Panc1 (cell line): ENCODE data around the gene ATP10A. TPM values are rescaled to one million over a fixed set of nuclear protein-coding genes. Genes with fewer than 3 reads are reported as not detected.

Experiments
- ATAC-seq: fragments of 200-7000 bp; cut with Tn5 transposase; 2 replicates; pipeline ENCODE4 v1.9.1; 2020; ENCODE audit warnings: mild to moderate bottlenecking, moderate library complexity
- BruUV-seq: library from RNA; stranded (reverse); fragments of 400-500 nt; replicated peaks from 2 replicates; lab custom pipeline; 2021; lab: Mats Ljungman, UMichigan
- CTCF ChIA-PET: fragments of 300-600 bp; sonication (Branson Sonifier 250); formaldehyde crosslinking; loops from one replicate; lab custom pipeline; 2022; ENCODE audit warnings: antibody characterized with exemption; lab: Charles Lee
- POLR2A ChIA-PET: fragments of 300-600 bp; sonication (Branson Sonifier 250); formaldehyde crosslinking; loops from one replicate; lab custom pipeline; 2022; ENCODE audit warnings: antibody characterized with exemption; lab: Charles Lee
- DNase-seq: peaks from one replicate; pipeline ENCODE4 v3.0.0-alpha.2; 2010; ENCODE audit warnings: low read depth, low spot score
- H3K27ac ChIP-seq: 2 replicates; pipeline ENCODE4 v1.5.1; 2011; ENCODE audit warnings: mild to moderate bottlenecking, low read length, inconsistent platforms
- H3K27me3 ChIP-seq: fragments of 200-500 bp; sonication (Bioruptor generic); 2 replicates; pipeline ENCODE4 v1.6.0; 2014; ENCODE audit warnings: low read length, inconsistent platforms; ENCODE audit not compliant: control insufficient read depth, insufficient read depth
- H3K36me3 ChIP-seq: fragments of 200-500 bp; sonication (Bioruptor generic); 2 replicates; pipeline ENCODE4 v1.5.1; 2014; ENCODE audit warnings: inconsistent platforms, mild to moderate bottlenecking, low read length, moderate library complexity; ENCODE audit not compliant: control insufficient read depth, insufficient read depth
- H3K4me1 ChIP-seq: 2 replicates; pipeline ENCODE4 v1.5.1; 2011; ENCODE audit warnings: inconsistent platforms, mild to moderate bottlenecking, low read length, moderate library complexity; ENCODE audit not compliant: control insufficient read depth, insufficient read depth
- H3K4me3 ChIP-seq, 2 experiments: 2 replicates each; pipeline ENCODE4 v1.5.1; 2011 to 2012; ENCODE audit warnings: low read depth in 2 of 2, low read length in 2 of 2, mild to moderate bottlenecking in 2 of 2, inconsistent platforms in 1 of 2, moderate library complexity in 1 of 2
- H3K9me3 ChIP-seq: fragments of 200-500 bp; sonication (Bioruptor generic); 2 replicates; pipeline ENCODE4 v1.5.1; 2014; ENCODE audit warnings: low read depth, mild to moderate bottlenecking, inconsistent platforms, low read length, moderate library complexity; ENCODE audit not compliant: control insufficient read depth, insufficient read depth
- CTCF ChIP-seq: fragments of 450-650 bp; IDR thresholded peaks from 2 replicates; pipeline ENCODE4 v1.5.1; 2017; ENCODE audit warnings: mild to moderate bottlenecking
- POLR2AphosphoS5 ChIP-seq: IDR thresholded peaks from 2 replicates; pipeline ENCODE4 v1.6.1; 2012; ENCODE audit warnings: mild to moderate bottlenecking, low read depth, low read length, moderate library complexity
- SIN3A ChIP-seq: IDR thresholded peaks from 2 replicates; pipeline ENCODE4 v1.6.1; 2012; ENCODE audit warnings: low read depth, mild to moderate bottlenecking, low read length, moderate library complexity, borderline replicate concordance; ENCODE audit not compliant: insufficient read depth
- TCF7L2 ChIP-seq: IDR thresholded peaks from 2 replicates; pipeline ENCODE4 v1.6.1; 2011; ENCODE audit warnings: mild to moderate bottlenecking, low read depth, low read length, inconsistent platforms
- in situ Hi-C: cut with HindIII; loops from 2 replicates; pipeline ENCODE4 v1.10.0; 2016; ENCODE audit warnings: low sequenced_read_pairs, low pct_unique_long_range_greater_than_20kb
- intact Hi-C: fragments of 100-400 bp; cut with micrococcal nuclease; formaldehyde crosslinking; loops from one replicate; pipeline ENCODE4 v1.10.0; 2022; ENCODE audit not compliant: unreplicated experiment
- total RNA-seq: library from RNA; stranded (reverse); gene quantifications from one replicate; pipeline ENCODE4 v1.2.1, GENCODE V29; 2021; ENCODE audit not compliant: unreplicated experiment
- TF ChIP-seq, protein P1 (sequence below), 2 experiments: IDR thresholded peaks; 2 replicates each; pipeline ENCODE4 v1.6.1; 2011 to 2012; ENCODE audit warnings: low read depth in 2 of 2, control low read depth in 1 of 2, low read length in 1 of 2, mild to moderate bottlenecking in 1 of 2, moderate library complexity in 1 of 2; ENCODE audit not compliant: insufficient read depth in 1 of 2

Gene ATP10A
- total RNA-seq, 1 experiment from 2014 or later = 0.31 TPM

GRCh38 chr15:25738171-25738965 is 124.8 kb downstream of the ATP10A start:
- Histone ChIP-seq H3K27ac (no peak overlapping the region), H3K36me3 (no peaks in the 10 kb centered on the region), H3K4me1 (no peaks in the 10 kb centered on the region), H3K9me3 (no peaks in the 10 kb centered on the region), H3K27me3 (no peaks in the 10 kb centered on the region), H3K4me3 (no peak overlapping the region)
- in situ Hi-C loops (no loop called here), intact Hi-C loops (no loop called here)
- CTCF ChIA-PET = no interaction called here
- TF ChIP-seq CTCF (no peak), SIN3A (no peak), POLR2AphosphoS5 (no peak), TCF7L2 (no peak)
- TF ChIP-seq, protein P1, sequence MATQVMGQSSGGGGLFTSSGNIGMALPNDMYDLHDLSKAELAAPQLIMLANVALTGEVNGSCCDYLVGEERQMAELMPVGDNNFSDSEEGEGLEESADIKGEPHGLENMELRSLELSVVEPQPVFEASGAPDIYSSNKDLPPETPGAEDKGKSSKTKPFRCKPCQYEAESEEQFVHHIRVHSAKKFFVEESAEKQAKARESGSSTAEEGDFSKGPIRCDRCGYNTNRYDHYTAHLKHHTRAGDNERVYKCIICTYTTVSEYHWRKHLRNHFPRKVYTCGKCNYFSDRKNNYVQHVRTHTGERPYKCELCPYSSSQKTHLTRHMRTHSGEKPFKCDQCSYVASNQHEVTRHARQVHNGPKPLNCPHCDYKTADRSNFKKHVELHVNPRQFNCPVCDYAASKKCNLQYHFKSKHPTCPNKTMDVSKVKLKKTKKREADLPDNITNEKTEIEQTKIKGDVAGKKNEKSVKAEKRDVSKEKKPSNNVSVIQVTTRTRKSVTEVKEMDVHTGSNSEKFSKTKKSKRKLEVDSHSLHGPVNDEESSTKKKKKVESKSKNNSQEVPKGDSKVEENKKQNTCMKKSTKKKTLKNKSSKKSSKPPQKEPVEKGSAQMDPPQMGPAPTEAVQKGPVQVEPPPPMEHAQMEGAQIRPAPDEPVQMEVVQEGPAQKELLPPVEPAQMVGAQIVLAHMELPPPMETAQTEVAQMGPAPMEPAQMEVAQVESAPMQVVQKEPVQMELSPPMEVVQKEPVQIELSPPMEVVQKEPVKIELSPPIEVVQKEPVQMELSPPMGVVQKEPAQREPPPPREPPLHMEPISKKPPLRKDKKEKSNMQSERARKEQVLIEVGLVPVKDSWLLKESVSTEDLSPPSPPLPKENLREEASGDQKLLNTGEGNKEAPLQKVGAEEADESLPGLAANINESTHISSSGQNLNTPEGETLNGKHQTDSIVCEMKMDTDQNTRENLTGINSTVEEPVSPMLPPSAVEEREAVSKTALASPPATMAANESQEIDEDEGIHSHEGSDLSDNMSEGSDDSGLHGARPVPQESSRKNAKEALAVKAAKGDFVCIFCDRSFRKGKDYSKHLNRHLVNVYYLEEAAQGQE (IDR thresholded peaks at IDR 0.05; ENCODE audit: insufficient read depth in 1 of 2, low read depth in 2 of 2, low read length in 1 of 2) = no peak
- DNase-seq (no peak), ATAC-seq (no peak)
- no TSS peak for BruUV-seq
- POLR2A ChIA-PET = no interaction called here

DNA sequence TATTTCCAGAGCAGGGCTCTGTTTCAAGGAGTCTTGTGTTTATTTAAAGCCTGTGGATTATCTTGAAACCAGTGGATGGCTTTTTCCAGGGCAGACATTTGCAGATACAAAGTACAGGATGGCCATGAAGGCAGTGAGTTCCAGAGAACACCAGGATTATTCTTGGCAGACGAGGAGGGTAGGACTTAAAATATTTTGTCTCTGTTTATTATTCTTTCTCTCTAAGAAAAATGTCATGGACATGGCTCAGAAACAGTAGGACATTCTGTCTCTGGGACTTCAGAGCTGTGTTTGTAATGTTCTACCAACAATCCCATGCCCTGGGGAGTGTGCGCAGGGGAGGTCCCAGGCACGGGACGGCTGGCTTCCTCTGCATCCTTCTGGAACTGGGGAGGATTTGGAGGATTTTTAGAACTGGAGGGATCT is 125.9 kb downstream of the ATP10A start:
- intact Hi-C loops (no loop called here), in situ Hi-C loops (no loop called here)
- CTCF ChIA-PET = no interaction called here
- H3K27me3 ChIP-seq = no peaks in the 10 kb centered on the region
- no peak for DNase-seq
- no peaks in the 10 kb centered on the region for H3K9me3 ChIP-seq
- ATAC-seq = no peak
- no peak overlapping the region for H3K27ac ChIP-seq
- POLR2A ChIA-PET = no interaction called here
- H3K4me1 ChIP-seq = no peaks in the 10 kb centered on the region
- no TSS peak for BruUV-seq
- H3K4me3 ChIP-seq = no peak overlapping the region
- H3K36me3 ChIP-seq = no peaks in the 10 kb centered on the region
- TF ChIP-seq TCF7L2 (no peak), POLR2AphosphoS5 (no peak), SIN3A (no peak), CTCF (no peak)
- TF ChIP-seq, protein P1 (IDR thresholded peaks at IDR 0.05; ENCODE audit: insufficient read depth in 1 of 2, low read depth in 2 of 2, low read length in 1 of 2) = no peak
